Common myeloid progenitor, CD34-positive (primary cell): Measurements from ENCODE around the gene SMAD4.
"Not testable (repeated sequence)": the region's sequence is repeated elsewhere in the genome, so short reads cannot be mapped to it uniquely, and the experiment has no call there.

Source experiments
- CTCF ChIA-PET: fragments of 350-600 bp; sonication (Branson Sonifier 250); formaldehyde crosslinking; loops from one replicate; lab custom pipeline; 2021; ENCODE audit warnings: antibody characterized with exemption; lab: Charles Lee
- POLR2A ChIA-PET: fragments of 350-600 bp; sonication (Branson Sonifier 250); formaldehyde crosslinking; loops from one replicate; lab custom pipeline; 2021; ENCODE audit warnings: antibody characterized with exemption; lab: Charles Lee
- DNase-seq, 3 donors: peaks; one replicate each; pipeline versions ENCODE4 v3.0.0 to v3.0.0-alpha.2; 2013
- H3K27ac ChIP-seq, 2 experiments: 1 replicate in 1 of 2; 2 replicates in 1 of 2; pipeline ENCODE4 v1.7.0; 2013; ENCODE audit warnings: inconsistent platforms in 2 of 2, low read length in 2 of 2, mild to moderate bottlenecking in 2 of 2, low read depth in 1 of 2, moderate library complexity in 1 of 2; ENCODE audit not compliant: severe bottlenecking in 2 of 2, insufficient read depth in 1 of 2, poor library complexity in 1 of 2
- H3K27me3 ChIP-seq, 5 experiments: replicated peaks in 2 of 5; 1 replicate in 3 of 5; 2 replicates in 2 of 5; pipeline versions ENCODE4 v1.6.1 to v1.7.0; 2013; ENCODE audit warnings: low read length in 4 of 5, mild to moderate bottlenecking in 2 of 5, moderate library complexity in 2 of 5, inconsistent platforms in 1 of 5; ENCODE audit not compliant: insufficient read depth in 5 of 5, control insufficient read depth in 4 of 5
- H3K36me3 ChIP-seq, 4 experiments: 1 replicate in 2 of 4; 2 replicates in 2 of 4; pipeline versions ENCODE4 v1.6.1 to v1.7.0; 2013; ENCODE audit warnings: low read length in 3 of 4, control low read depth in 1 of 4, mild to moderate bottlenecking in 1 of 4; ENCODE audit not compliant: control insufficient read depth in 4 of 4, insufficient read depth in 4 of 4
- H3K4me1 ChIP-seq, 4 experiments: 1 replicate in 3 of 4; 2 replicates in 1 of 4; pipeline versions ENCODE4 v1.6.1 to v1.7.1; 2013; ENCODE audit warnings: low read length in 3 of 4, mild to moderate bottlenecking in 3 of 4, control low read depth in 1 of 4, inconsistent platforms in 1 of 4, moderate library complexity in 1 of 4; ENCODE audit not compliant: control insufficient read depth in 4 of 4, insufficient read depth in 4 of 4; ENCODE audit errors: control extremely low read depth in 1 of 4
- H3K4me3 ChIP-seq, 7 experiments: 1 replicate in 4 of 7; 2 replicates in 3 of 7; pipeline versions ENCODE4 v1.5.1 to v1.7.0; 2013; ENCODE audit warnings: mild to moderate bottlenecking in 7 of 7, low read length in 6 of 7, moderate library complexity in 6 of 7, inconsistent platforms in 2 of 7, low read depth in 2 of 7, control low read depth in 1 of 7; ENCODE audit not compliant: insufficient read depth in 4 of 7, control insufficient read depth in 1 of 7; ENCODE audit errors: extremely low read depth in 1 of 7
- H3K9me3 ChIP-seq, 5 experiments: 1 replicate in 4 of 5; 2 replicates in 1 of 5; pipeline versions ENCODE4 v1.6.1 to v1.7.1; 2013; ENCODE audit warnings: low read length in 4 of 5, mild to moderate bottlenecking in 2 of 5, inconsistent platforms in 1 of 5, low read depth in 1 of 5, moderate library complexity in 1 of 5; ENCODE audit not compliant: control insufficient read depth in 4 of 5, insufficient read depth in 2 of 5; ENCODE audit errors: control extremely low read depth in 1 of 5
- WGBS: methylation state at CpG from one replicate; pipeline ENCODE4 v1.1.5; 2013; ENCODE audit not compliant: insufficient coverage; 5-methylcytosine and 5-hydroxymethylcytosine counted together

The SMAD4 gene

GRCh38 chr18:50989711-50990110, 40.3 kb upstream of the SMAD4 start:
- Histone ChIP-seq H3K36me3 (peaks cover 4 to 13% (median 8%) of the 10 kb centered on the region in 4 experiments), H3K27me3 (no peaks in the 10 kb centered on the region), H3K9me3 (no peaks in the 10 kb centered on the region), H3K27ac (no peak overlapping the region), H3K4me1 (no peaks in the 10 kb centered on the region), H3K4me3 (no peak overlapping the region)
- ChIA-PET POLR2A (no interaction called here), CTCF (interaction anchor here (0.7 to 1.0 kb wide), 2 partner anchors 31 to 34 kb away, joined by 3 read pairs; no protein-coding TSS in a partner anchor)
- 100% methylated on average over 2 of the region's 3 CpGs for WGBS
- no peak for DNase-seq

GRCh38 chr18:50992351-50992762, 37.7 kb upstream of the SMAD4 start:
- no peaks in the 10 kb centered on the region for H3K27me3 ChIP-seq
- peaks cover 0 to 3% (median 0%) of the 10 kb centered on the region in 5 experiments for H3K9me3 ChIP-seq
- peaks cover 0 to 5% (median 3%) of the 10 kb centered on the region in 4 experiments for H3K36me3 ChIP-seq
- no peak overlapping the region for H3K4me3 ChIP-seq
- no peak for DNase-seq
- no peaks in the 10 kb centered on the region for H3K4me1 ChIP-seq
- ChIA-PET CTCF (no interaction called here), POLR2A (no interaction called here)
- WGBS: 96% methylated on average over 3 of the region's 3 CpGs
- H3K27ac ChIP-seq: no peak overlapping the region

- ChIA-PET POLR2A (no interaction called here), CTCF (no interaction called here)
- H3K27me3 ChIP-seq: no peaks in the 10 kb centered on the region
- H3K4me3 ChIP-seq: no peak overlapping the region
- 91% methylated on average over 2 of the region's 2 CpGs for WGBS
- no peak for DNase-seq
- H3K36me3 ChIP-seq: no peaks in the 10 kb centered on the region
- H3K27ac ChIP-seq: no peak overlapping the region
- H3K9me3 ChIP-seq: peaks cover 0 to 6% (median 0%) of the 10 kb centered on the region in 5 experiments
- H3K4me1 ChIP-seq: no peaks in the 10 kb centered on the region
These were observed 36.0 kb upstream of the SMAD4 start for GRCh38 chr18:50994031-50994430.

GRCh38 chr18:51003174-51003573, 26.8 kb upstream of the SMAD4 start:
- H3K4me1 ChIP-seq, CTCF ChIA-PET, DNase-seq, H3K27ac ChIP-seq, H3K4me3 ChIP-seq, H3K9me3 ChIP-seq, H3K36me3 ChIP-seq, POLR2A ChIA-PET, H3K27me3 ChIP-seq: not testable (repeated sequence)
- 100% methylated on average over 1 of the region's 2 CpGs for WGBS

- Histone ChIP-seq H3K4me1 (no peaks in the 10 kb centered on the region), H3K36me3 (no peaks in the 10 kb centered on the region), H3K9me3 (no peaks in the 10 kb centered on the region), H3K4me3 (no peak overlapping the region), H3K27ac (no peak overlapping the region), H3K27me3 (no peaks in the 10 kb centered on the region)
- POLR2A ChIA-PET: no interaction called here
- no peak for DNase-seq
- CTCF ChIA-PET: no interaction called here
- 99% methylated on average over 5 of the region's 5 CpGs for WGBS
These were observed 23.8 kb upstream of the SMAD4 start for GRCh38 chr18:51006061-51006818.

- Histone ChIP-seq H3K36me3 (no peaks in the 10 kb centered on the region), H3K27ac (no peak overlapping the region), H3K4me3 (no peak overlapping the region), H3K9me3 (no peaks in the 10 kb centered on the region), H3K27me3 (no peaks in the 10 kb centered on the region), H3K4me1 (no peaks in the 10 kb centered on the region)
- WGBS: 100% methylated on average over 1 of the region's 13 CpGs
- POLR2A ChIA-PET: no interaction called here
- CTCF ChIA-PET: interaction anchor here (1.5 kb wide), 1 partner anchor 20 kb away, joined by 3 read pairs; no protein-coding TSS in a partner anchor
- DNase-seq: peak in 1 of 3 donors; percentile 8
These were observed 22.8 kb upstream of the SMAD4 start for GRCh38 chr18:51006948-51007789.

- WGBS: 100% methylated on average over 1 of the region's 1 CpG
- H3K4me3 ChIP-seq: no peak overlapping the region
- no peak for DNase-seq
- ChIA-PET CTCF (interaction anchor here (1.5 kb wide), 1 partner anchor 20 kb away, joined by 3 read pairs; no protein-coding TSS in a partner anchor), POLR2A (no interaction called here)
- H3K9me3 ChIP-seq: peaks cover 0 to 3% (median 0%) of the 10 kb centered on the region in 5 experiments
- H3K27me3 ChIP-seq: no peaks in the 10 kb centered on the region
- no peaks in the 10 kb centered on the region for H3K36me3 ChIP-seq
- H3K4me1 ChIP-seq: no peaks in the 10 kb centered on the region
- H3K27ac ChIP-seq: no peak overlapping the region
These were observed 22.2 kb upstream of the SMAD4 start for GRCh38 chr18:51007790-51008139.
